Gastrocnemius medialis (tissue), 4 donors: ENCODE measurements around the gene XXYLT1.
"Not testable (repeated sequence)": the region's sequence is repeated elsewhere in the genome, so short reads cannot be mapped to it uniquely, and the experiment has no call there.

ENCODE experiments used
- CTCF ChIP-seq, 5 experiments: fragments of 450-650 bp in 3 of 5; fragments of 200-600 bp in 2 of 5; sonication (generic) in 2 of 5; IDR thresholded peaks in 4 of 5; conservative IDR thresholded peaks in 1 of 5; 1 replicate in 4 of 5; 2 replicates in 1 of 5; pipeline ENCODE4 v1.5.1; 2016 to 2019; ENCODE audit warnings: antibody characterized with exemption in 5 of 5, mild to moderate bottlenecking in 3 of 5, moderate library complexity in 3 of 5
- POLR2A ChIP-seq, 2 donors: fragments of 450-650 bp; IDR thresholded peaks; one replicate each; pipeline ENCODE4 v1.6.1; 2017; ENCODE audit warnings: antibody characterized with exemption in 2 of 2, mild to moderate bottlenecking in 2 of 2, moderate library complexity in 2 of 2

DNA sequence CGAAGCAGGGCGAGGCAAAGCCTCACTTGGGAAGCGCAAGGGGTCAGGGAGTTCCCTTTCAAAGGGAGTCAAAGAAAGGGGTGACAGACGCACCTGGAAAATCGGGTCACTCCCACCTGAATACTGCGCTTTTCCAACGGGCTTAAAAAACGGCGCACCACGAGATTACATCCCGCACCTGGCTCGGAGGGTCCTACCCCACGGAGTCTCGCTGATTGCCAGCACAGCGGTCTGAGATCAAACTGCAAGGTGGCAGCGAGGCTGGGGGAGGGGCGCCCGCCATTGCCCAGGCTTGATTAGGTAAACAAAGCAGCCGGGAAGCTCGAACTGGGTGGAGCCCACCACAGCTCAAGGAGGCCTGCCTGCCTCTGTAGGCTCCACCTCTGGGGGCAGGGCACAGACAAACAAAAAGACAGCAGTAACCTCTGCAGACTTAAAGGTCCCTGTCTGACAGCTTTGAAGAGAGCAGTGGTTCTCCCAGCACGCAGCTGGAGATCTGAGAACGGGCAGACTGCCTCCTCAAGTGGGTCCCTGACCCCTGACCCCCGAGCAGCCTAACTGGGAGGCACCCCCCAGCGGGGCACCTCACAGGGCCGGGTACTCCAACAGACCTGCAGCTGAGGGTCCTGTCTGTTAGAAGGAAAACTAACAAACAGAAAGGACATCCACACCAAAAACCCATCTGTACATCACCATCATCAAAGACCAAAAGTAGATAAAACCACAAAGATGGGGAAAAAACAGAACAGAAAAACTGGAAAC, 182.9 kb downstream of the XXYLT1 start:
- TF ChIP-seq CTCF (IDR thresholded peaks at IDR 0.05 in 4 of 5, conservative IDR thresholded peaks at IDR 0.05 in 1 of 5); POLR2A (IDR thresholded peaks at IDR 0.05): not testable (repeated sequence)
